Mammary epithelial cell (primary cell): ENCODE data around the gene RACK1.

Experiments
- EZH2 ChIP-seq: IDR thresholded peaks from 2 replicates; pipeline ENCODE4 v1.6.1; 2012; ENCODE audit warnings: low read length, inconsistent platforms, borderline replicate concordance
- TF ChIP-seq, protein P1 (sequence below), 2 donors: IDR thresholded peaks in 1 of 2; conservative IDR thresholded peaks in 1 of 2; 2 replicates each; pipeline ENCODE4 v1.5.1; 2011 to 2012; ENCODE audit warnings: inconsistent platforms in 2 of 2, low read length in 2 of 2, mild to moderate bottlenecking in 2 of 2, control low read depth in 1 of 2, low read depth in 1 of 2; ENCODE audit not compliant: insufficient read depth in 1 of 2; ENCODE audit errors: extremely low read depth in 1 of 2

DNA sequence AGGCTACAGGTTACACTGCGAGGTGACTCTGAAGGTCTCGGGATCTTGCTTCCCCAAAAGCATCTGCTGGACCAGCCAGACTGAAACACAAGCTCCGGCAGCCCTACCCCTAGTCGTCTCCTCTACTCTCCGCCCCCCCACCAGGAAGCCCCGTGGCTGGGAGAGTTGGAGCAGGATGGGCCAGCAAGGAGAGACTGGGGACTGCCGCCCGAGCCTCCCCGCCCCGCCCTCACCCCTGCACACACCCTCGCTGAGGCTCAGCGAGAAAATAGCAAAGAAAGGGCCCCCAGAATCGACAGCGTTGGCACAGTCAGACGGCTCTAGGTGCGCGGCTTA lies 40.0 kb downstream of the RACK1 start:
- TF ChIP-seq, protein P1, sequence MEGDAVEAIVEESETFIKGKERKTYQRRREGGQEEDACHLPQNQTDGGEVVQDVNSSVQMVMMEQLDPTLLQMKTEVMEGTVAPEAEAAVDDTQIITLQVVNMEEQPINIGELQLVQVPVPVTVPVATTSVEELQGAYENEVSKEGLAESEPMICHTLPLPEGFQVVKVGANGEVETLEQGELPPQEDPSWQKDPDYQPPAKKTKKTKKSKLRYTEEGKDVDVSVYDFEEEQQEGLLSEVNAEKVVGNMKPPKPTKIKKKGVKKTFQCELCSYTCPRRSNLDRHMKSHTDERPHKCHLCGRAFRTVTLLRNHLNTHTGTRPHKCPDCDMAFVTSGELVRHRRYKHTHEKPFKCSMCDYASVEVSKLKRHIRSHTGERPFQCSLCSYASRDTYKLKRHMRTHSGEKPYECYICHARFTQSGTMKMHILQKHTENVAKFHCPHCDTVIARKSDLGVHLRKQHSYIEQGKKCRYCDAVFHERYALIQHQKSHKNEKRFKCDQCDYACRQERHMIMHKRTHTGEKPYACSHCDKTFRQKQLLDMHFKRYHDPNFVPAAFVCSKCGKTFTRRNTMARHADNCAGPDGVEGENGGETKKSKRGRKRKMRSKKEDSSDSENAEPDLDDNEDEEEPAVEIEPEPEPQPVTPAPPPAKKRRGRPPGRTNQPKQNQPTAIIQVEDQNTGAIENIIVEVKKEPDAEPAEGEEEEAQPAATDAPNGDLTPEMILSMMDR (conservative IDR thresholded peaks at IDR 0.05 in 1 of 2, IDR thresholded peaks at IDR 0.05 in 1 of 2; ENCODE audit: extremely low read depth in 1 of 2, insufficient read depth in 1 of 2, low read depth in 1 of 2, low read length in 2 of 2) = no peak
- no peak for TF ChIP-seq EZH2
